ENCODE results near the gene RSAD1.

DNA sequence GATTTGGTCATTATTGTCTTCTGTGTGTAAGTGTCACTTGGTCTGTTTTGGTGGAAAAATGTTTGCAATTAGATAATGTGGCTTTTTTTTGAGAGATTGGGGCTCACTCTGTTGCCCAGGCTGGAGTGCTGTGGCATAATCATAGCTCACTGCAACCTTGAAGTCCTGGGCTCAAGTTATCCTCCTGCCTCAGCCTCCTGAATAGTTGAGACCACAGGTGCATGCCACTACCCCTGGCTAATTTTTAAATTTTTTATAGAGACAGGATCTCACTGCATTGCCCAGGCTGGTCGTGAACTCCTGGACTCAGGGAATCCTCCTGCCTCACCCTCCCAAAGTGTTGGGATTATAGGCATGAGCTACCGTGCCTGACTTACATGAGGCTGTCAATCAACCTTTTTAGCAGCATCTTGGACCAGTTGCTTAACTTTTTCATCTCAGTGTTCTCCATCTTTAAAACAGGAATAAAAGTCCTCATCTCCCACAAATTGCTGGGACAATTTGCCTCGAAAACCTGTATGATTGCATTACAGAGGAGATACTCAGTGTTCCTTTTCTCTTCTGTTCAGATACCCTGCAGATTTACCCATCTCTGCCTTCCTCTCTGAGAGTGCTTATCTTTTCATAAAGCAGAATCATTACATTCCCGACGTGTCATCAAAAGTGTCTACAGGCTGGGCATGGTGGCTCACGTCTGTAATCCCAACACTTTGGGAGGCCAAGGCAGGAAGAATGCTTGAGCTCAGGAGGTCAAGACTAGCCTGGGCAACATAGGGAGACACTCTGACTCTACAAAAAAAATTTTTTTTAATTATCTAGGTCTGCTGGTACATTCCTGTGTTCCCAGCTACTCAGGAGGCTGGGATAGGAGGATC, 33.6 kb upstream of the RSAD1 start:
- no peak for TF ChIP-seq POLR2A (IDR thresholded peaks at IDR 0.05)
- TF ChIP-seq, protein P1, sequence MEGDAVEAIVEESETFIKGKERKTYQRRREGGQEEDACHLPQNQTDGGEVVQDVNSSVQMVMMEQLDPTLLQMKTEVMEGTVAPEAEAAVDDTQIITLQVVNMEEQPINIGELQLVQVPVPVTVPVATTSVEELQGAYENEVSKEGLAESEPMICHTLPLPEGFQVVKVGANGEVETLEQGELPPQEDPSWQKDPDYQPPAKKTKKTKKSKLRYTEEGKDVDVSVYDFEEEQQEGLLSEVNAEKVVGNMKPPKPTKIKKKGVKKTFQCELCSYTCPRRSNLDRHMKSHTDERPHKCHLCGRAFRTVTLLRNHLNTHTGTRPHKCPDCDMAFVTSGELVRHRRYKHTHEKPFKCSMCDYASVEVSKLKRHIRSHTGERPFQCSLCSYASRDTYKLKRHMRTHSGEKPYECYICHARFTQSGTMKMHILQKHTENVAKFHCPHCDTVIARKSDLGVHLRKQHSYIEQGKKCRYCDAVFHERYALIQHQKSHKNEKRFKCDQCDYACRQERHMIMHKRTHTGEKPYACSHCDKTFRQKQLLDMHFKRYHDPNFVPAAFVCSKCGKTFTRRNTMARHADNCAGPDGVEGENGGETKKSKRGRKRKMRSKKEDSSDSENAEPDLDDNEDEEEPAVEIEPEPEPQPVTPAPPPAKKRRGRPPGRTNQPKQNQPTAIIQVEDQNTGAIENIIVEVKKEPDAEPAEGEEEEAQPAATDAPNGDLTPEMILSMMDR (IDR thresholded peaks at IDR 0.05) = no peak

Measured in body of pancreas (tissue), 4 donors.